Chondrocyte (in vitro differentiated cells): ENCODE results near the gene POLR1C. TPM values are rescaled to one million over a fixed set of nuclear protein-coding genes. Genes with fewer than 3 reads are reported as not detected.

ENCODE experiments used
- DNase-seq: peaks from one replicate; pipeline ENCODE4 v3.0.0; 2021; ENCODE audit warnings: mixed read lengths, low spot score
- H3K27ac Mint-ChIP-seq: one replicate; pipeline ENCODE4 v1.8.0; 2021; ENCODE audit warnings: mild to moderate bottlenecking, moderate library complexity, mixed read lengths; ENCODE audit not compliant: unreplicated experiment
- H3K27me3 Mint-ChIP-seq: 2 replicates; pipeline ENCODE4 v1.8.0; 2021; ENCODE audit warnings: low read depth, mixed read lengths
- H3K36me3 Mint-ChIP-seq: 2 replicates; pipeline ENCODE4 v1.8.0; 2021; ENCODE audit warnings: low read depth, mixed read lengths
- H3K4me1 Mint-ChIP-seq: 2 replicates; pipeline ENCODE4 v1.8.0; 2021; ENCODE audit warnings: low read depth, mild to moderate bottlenecking, mixed read lengths
- H3K4me3 Mint-ChIP-seq: one replicate; pipeline ENCODE4 v1.8.0; 2021; ENCODE audit warnings: mild to moderate bottlenecking, moderate library complexity, mixed read lengths; ENCODE audit not compliant: unreplicated experiment
- H3K9me3 Mint-ChIP-seq: 2 replicates; pipeline ENCODE4 v1.8.0; 2021; ENCODE audit warnings: low read depth, mixed read lengths
- CTCF ChIP-seq: fragments of 200-600 bp; sonication (generic); IDR thresholded peaks from 2 replicates; pipeline ENCODE4 v1.5.0; 2021; ENCODE audit warnings: antibody characterized with exemption, mild to moderate bottlenecking, moderate library complexity
- total RNA-seq: library from RNA; stranded (reverse); gene quantifications from 3 replicates; pipeline ENCODE4 v1.2.1, GENCODE V29; 2021

Gene POLR1C
- total RNA-seq, 1 donor from 2014 or later = 20.1 TPM

DNA sequence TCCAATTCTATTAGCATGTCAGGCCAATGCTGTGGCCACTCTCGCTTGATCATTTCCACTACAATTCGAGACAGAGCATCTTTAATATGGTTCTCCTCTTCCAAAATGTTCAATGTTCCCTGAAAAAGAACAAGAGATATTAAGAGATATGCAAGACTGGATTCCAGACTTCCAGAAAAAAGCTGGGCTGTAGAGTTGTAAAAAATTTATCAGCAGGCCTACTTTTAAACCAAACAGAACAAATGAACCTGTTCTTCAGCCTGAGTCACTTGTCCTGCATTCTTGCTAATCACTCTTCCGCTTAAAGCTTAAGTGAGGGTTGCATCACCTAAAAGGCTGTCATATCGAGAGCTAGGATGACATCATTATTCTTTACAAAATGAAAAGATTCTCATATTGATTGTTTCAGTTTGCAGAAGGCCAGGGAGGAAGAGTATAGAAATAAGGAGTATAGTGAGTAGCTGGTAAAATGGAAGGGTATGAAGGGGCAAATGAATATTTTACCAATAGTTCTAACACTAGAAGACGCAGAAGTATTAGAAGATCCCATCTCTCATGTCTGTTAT is 54.1 kb downstream of the POLR1C start:
- DNase-seq = no peak
- Mint-ChIP-seq H3K36me3 (peaks cover 16% of the 10 kb centered on the region), H3K27me3 (no peaks in the 10 kb centered on the region), H3K4me1 (peaks cover 5% of the 10 kb centered on the region), H3K4me3 (no peak overlapping the region), H3K9me3 (no peaks in the 10 kb centered on the region), H3K27ac (peak overlapping the region; percentile 8)
- no peak for TF ChIP-seq CTCF

Other genes with a start within 250 kb of the POLR1C start
- gene SLC22A7, start 218.8 kb upstream of the POLR1C start, total RNA-seq = not detected in 3 replicates
- gene CRIP3, start 208.3 kb upstream of the POLR1C start, total RNA-seq = 0.47 to 0.94 TPM (median 0.72 TPM) in 3 replicates
- gene ZNF318, start 147.4 kb upstream of the POLR1C start, total RNA-seq = 18.7 to 23.6 TPM (median 19.8 TPM) in 3 replicates
- 42.5 to 43.2 TPM (median 43.1 TPM) in 3 replicates for gene ABCC10, start 89.5 kb upstream of the POLR1C start, total RNA-seq
- gene DLK2, start 61.5 kb upstream of the POLR1C start, total RNA-seq = 0.29 to 1.3 TPM (median 1.1 TPM) in 3 replicates
- gene TJAP1, start 39.5 kb upstream of the POLR1C start, total RNA-seq = 27.7 to 35.3 TPM (median 31.0 TPM) in 3 replicates
- 0.24 to 0.62 TPM (median 0.49 TPM) in 3 replicates for gene LRRC73, start 6.7 kb upstream of the POLR1C start, total RNA-seq
- 131 to 142 TPM (median 133 TPM) in 3 replicates for gene YIPF3, start 163 bp upstream of the POLR1C start, total RNA-seq
- 32.4 to 42.7 TPM (median 38.7 TPM) in 3 replicates for gene XPO5, start 58.9 kb downstream of the POLR1C start, total RNA-seq
- 21.2 to 28.4 TPM (median 25.8 TPM) in 3 replicates for gene POLH, start 59.1 kb downstream of the POLR1C start, total RNA-seq
- 49.5 to 131 TPM (median 126 TPM) in 3 replicates for gene GTPBP2, start 112.2 kb downstream of the POLR1C start, total RNA-seq
- gene MAD2L1BP, start 118.8 kb downstream of the POLR1C start, total RNA-seq = 14.3 to 24.9 TPM (median 22.8 TPM) in 3 replicates
- 0.22 to 0.38 TPM (median 0.22 TPM) in 3 replicates for gene RSPH9, start 127.9 kb downstream of the POLR1C start, total RNA-seq
- gene MRPS18A, start 170.7 kb downstream of the POLR1C start, total RNA-seq = 26.3 to 27.4 TPM (median 26.8 TPM) in 3 replicates